A172 (cell line): ENCODE measurements around the gene AMPD3. TPM values are rescaled to one million over a fixed set of nuclear protein-coding genes. Genes with fewer than 3 reads are reported as not detected.
A peak's percentile ranks its signal among the peaks of the same experiment; 100 is the strongest.

ENCODE experiments used
- DNase-seq: peaks from one replicate; pipeline ENCODE4 v3.0.0-alpha.2; 2015; ENCODE audit warnings: low spot score
- total RNA-seq: library from RNA; depleted of rRNA; stranded (reverse); fragments of >200 nt; shearing (Covaris generic); gene quantifications from 2 replicates; pipeline ENCODE4 v1.2.3, GENCODE V29; 2014

Gene AMPD3
- total RNA-seq, 1 experiment from 2014 or later: 3.9 TPM

DNA sequence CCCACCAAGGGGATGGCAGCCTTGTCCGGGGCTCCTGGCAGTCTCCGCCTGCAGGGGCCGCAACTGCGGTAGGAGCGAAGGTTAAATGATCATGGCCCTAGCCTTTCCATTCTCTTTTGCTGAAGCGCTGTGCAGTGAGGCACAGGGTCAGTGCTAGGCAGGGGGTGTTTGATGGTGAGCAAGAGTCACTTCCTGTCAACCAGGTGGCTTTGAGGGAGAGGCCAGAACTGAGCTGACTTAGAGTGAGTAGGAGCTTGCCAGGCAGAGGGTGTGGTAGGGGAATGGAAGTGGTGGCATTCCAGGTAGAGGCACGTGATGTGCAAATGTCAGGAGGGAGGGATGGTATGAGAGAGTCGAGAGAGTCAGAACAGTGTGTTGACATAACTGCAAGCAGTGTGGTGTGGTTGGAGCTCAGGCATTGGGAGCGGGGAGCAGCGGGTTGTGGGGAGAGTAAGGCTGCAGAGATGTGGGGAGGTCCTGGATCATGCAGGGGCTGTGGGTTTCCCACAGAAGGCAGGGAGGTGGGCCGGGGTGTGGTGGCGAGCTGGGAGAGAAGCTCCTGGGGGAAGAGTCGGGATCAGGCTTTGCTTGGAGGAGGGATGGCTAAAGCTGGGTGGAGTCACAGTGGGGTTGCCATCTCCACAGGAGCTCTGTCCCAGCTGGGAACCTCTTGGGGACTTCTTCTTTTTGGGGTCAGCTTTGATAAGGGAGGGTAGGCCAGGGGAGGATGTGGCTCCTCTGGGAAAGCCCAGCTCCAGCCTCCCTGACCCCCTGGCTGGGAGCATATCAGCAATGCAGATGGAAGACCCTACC is 33.3 kb downstream of the AMPD3 start:
- DNase-seq: peak; percentile 80

DNA sequence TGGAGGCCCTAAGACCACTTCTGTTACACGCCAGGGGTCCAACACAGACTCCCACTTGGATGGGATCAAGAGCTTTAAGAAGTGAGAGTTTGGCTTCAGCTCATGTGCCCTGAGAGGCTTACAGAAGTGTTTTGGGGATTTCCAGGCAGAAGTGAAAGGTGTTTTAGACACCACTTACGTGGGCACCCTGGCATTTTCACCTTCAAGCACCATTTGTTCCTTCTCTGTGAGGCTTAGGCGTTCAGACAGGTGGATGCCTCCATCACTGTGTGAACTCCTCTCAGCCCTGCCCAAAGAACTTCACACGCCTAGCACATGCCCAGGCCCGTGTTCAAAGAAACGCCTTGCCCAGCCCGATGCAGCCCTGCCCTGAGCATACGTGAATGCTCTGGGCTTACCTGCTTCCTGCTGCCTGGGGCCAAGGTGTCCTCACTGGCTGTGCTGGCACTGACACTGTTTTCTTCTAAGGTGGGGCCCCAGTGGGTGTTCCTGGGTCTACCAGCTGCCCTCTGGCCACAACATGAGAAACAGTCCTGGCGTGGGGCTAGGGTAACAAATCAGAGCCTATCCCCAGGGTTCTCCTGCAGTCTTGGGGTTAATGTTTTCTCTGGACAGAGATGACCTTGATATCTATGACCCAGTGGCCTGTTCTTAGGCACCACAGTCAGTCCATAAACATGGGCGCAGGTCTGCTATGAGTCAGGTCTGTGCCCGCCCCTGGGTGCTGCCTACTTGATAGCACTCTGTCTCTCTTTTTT is 34.0 kb downstream of the AMPD3 start:
- DNase-seq: no peak

DNA sequence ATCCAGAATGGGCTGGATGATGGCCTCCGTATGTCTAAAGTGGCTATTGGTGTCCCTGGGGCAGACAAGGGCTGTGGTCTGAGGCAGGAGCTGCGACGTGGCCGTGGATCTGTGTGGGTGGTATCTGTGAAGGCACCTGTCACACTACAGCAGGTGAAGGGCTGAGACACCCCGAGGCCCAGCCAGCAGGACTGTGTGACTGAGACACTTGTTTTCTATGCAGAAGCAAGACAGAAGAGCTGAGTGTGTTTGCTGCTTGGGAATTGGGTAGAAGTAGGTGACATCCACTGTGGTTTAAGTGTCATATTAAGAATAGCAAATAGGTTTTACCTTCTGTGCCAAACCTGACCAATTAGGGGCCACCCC is 35.0 kb downstream of the AMPD3 start:
- no peak for DNase-seq

DNA sequence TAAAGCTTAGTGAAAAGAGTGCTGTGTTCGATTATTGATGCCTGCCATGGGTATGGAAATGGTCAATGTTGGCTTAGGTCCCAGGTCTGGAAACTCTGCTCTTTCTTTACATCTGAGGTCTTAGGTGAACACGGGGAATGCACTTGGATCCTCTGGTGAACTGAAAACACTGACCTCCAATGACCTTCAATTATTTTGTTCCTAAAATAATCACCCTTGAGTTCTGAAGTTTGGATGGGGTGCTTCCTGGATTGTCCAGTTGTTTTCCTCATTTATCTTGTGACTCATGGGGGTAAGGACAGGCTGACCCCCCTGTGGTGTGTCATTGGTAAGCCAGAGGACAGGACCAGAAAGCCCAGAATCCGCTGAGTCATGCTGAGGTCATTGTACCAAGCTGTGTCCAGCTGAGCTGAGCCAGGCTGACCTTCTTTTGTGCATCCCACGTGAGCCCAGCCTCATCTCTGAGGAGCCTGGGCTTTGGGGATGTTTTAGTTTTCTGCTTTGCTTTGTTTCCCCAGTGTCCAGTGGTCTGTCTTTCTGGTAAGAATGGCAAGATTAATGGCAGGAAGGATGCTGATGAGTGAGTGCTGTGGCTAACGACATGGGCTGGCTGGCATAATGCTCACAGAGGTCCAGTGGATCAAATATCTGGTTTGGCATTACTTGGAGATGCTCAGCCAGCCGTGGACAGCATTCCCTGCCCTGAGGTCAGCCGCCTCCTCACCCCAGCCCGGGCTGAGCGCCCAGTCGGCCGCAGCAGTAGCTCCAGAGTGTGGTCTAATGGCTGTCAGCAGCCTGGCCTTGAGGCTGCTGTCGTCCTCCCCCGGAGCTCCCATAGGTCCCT is 35.6 kb downstream of the AMPD3 start:
- peak; percentile 99 for DNase-seq

DNA sequence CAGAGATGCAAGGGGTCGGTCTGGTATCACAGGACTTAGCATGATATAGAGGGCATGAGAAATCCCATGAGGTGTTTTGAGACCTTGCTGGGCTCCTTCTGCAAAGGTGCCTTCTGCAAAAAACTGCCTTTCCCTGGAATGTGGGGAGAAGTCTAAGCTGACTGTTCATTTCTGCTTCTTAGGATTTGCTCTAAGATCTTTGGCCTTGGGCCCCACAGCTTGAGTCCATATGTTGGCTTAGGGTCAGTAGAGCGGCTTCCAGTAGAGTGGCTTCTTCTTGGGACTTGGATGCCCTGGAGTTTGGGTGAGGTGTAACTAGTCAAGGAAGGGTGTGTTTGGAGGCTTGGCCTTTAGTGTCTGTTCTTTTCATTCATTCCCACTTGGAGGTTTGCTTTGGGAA is 37.0 kb downstream of the AMPD3 start:
- no peak for DNase-seq

DNA sequence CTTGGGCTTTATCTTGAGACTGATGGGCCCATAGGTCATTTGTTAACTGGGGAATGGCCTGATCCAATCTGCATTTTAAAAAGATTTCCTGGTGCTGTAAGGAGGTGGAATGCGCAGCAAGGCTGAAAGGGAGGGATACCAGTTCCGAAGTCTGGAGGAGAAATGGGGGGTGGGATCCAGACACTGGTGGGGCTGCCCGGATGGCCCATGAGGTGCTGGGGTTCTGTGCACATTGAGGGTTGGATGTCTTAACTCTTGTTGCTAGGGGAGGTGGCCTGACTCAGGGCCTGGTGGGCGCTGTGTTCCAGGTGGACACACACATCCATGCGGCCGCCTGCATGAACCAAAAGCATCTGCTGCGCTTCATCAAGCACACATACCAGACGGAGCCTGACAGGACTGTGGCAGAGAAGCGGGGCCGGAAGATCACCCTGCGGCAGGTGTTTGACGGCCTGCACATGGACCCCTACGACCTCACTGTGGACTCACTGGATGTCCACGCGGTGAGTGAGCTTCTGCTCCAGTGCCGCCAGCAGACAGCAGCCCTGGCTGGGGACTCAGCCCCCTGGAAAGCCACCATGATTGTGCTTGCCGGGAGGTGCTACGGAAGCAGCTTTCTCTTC is 38.1 kb downstream of the AMPD3 start:
- no peak for DNase-seq

DNA sequence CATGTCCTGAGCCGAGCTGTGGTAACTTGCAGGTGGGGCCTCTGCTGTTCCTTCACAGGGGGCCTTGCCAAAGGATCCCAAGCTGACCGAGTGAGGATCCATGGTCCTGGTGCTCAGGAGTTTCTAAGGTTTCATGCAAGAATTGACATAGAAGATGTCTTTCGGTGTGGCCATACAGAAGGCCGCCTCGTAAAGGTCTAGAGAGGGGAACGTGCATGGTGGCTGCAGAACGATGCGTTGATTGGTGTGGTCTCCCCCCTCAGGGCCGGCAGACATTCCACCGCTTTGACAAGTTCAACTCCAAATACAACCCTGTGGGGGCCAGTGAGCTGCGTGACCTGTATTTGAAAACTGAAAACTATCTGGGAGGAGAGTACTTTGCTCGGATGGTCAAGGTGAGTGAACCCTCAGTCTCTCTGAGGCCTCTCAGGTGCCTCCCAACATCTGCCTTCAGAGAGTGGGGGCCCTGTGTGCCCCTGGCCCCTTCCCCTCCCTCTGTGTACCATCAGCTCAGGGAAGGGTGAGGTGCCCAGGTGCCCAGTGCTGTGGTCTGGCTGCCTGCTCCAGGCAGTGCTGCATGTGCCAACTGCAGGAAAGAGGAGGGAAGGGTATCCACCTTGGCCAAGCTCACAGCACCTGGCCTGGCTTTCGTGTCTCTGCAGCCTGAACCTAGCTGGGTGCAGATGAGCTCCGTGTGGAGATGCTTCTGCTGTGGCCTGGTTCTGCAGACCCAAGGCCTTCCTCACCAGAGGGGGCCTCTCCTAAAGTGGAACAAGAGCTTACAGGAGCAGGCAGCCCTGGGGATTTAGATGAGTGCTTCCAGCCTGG is 39.8 kb downstream of the AMPD3 start:
- no peak for DNase-seq

DNA sequence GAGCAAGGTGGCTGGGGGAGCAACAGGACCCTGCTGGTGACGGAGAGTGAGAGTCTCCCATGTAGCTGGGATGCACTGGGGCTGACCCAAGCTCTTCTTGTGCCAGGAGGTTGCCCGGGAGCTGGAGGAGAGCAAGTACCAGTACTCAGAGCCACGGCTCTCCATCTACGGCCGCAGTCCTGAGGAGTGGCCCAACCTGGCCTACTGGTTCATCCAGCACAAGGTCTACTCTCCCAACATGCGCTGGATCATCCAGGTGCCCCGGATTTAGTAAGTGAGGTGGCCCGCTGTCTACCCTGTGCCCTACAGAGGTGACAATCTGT is 40.4 kb downstream of the AMPD3 start:
- DNase-seq: no peak

DNA sequence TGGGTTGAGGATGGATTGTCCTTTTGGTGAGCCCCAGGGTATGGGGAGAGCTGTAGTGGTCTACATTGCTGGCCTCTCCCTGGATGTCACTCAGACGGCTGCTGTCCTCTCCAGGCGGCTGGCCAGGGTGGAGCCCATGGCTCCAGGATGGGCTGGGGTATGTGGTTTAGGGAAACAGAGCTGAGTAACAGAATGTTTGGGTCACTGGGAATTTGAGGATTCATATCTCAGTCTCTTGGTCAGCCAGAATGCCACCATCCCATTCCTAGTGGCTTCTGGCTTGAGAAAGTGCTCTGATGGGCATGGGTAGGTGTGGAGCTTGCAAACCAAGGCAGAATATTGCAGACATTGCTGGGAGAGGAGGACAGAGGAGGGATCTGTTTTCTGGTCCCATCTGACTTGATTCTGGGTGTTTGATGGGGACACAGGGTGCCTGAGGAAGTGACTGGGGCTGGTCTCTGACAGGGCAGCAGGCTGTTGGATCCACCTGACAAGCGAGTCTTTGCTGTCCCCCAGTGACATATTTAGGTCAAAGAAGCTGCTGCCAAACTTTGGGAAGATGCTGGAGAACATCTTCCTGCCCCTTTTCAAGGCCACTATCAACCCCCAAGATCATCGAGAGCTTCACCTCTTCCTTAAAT is 41.4 kb downstream of the AMPD3 start:
- DNase-seq: no peak

DNA sequence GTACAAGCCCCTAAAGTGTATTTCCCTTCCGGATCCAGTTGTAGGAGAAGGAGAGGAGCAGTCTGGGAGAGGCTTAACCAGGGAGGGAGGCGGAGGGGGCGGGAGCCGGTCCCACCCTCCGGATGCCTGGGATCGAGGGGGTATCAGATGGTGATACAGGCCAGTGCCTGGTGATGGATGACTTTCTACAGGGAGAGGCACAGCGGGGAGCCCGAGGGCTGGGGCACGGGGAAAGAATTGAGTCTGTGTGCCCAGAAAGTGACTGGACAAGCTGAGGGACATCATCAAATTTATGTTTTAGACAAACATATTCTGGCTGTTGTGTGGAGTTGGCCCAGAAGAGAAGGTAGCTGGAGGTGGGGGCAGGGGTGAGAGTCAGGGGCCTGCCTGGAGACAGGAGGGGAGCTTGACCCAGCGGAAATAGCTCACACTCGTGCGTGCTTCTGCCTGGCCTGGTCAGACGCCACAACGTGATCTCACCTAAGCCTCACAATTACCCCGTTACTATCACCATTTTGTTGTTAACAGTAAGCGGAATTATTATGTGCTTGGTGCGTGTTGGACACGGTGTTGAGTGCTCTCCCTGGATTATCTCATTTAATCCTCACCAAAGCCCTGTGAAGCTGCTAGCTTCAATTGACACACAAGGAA is 42.4 kb downstream of the AMPD3 start:
- no peak for DNase-seq

DNA sequence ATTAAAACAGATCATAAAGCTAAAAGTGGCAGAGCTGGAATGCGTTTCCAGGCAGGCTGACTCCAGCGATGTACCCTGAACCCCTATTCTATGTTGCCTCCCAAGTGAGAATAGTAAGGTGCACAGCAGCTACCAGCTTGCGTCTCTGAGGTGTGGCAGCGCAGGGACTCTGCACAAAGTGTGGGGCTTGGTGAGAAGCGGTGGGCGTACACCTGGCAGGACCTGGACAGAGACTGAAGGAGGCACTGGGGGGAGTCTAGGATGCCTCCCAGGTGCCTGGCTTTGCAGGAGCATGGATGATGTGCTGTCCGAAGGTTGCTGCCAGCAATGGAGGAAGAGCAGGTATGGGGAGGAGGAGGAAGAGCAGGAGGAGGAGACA is 42.9 kb downstream of the AMPD3 start:
- no peak for DNase-seq

DNA sequence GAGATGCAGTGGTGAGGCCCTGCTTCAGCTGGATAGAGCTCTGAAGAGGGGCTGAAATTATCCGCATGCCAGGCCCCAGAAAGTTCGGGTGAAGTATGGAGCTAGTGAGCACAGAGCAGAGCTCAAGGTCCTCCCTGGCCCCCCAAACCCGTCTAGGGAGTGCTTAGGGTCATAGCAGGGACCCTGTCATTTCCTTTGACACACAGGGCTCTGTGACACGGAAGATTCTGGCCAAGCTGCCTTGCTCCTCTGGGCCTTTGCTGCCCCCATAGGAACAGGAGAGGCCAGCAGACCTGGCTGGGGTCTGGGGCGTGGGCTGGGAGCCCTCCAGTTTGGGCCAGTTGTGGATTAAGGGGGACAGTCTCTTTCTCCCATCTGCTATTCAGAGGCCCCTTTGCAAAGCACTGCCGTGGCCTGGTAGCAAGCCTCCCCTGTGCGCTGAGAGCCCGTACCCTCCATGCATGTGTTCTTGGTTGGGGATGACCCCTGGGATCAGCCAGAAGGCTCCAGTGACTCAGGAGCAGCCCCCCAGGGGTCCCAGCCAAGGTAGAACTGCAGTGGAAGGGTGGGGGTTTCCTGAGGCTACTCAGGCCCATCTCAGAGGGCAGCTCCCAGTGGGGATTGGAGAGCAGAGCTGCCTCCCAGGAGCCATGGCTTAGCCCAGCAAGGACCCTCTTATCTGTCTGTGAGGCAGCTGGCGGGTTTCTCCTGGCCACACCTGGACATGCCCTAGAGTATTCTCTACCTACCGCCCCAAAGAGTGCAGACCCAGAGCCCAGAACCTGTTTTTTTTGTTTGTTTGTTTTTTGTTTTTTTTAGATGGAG is 43.6 kb downstream of the AMPD3 start:
- no peak for DNase-seq

DNA sequence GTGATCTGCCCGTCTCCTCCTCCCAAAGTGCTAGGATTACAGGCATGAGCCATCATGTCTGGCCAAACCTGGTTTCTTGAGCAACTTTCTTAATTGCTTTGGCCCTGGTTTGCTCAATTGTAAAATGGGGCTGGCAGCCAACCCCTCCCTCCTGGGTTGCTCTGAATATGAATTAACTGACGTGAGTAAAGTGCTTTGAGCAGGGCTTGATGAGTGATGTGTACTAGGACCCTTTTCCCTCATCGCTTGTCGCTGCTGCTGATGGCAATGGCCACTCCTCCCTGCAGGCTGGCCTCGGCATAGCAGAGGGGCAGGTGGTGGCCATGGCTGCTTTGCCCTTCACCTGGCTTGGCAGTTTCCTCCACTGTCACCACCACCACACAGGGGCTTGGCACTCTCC is 44.4 kb downstream of the AMPD3 start:
- DNase-seq: no peak

DNA sequence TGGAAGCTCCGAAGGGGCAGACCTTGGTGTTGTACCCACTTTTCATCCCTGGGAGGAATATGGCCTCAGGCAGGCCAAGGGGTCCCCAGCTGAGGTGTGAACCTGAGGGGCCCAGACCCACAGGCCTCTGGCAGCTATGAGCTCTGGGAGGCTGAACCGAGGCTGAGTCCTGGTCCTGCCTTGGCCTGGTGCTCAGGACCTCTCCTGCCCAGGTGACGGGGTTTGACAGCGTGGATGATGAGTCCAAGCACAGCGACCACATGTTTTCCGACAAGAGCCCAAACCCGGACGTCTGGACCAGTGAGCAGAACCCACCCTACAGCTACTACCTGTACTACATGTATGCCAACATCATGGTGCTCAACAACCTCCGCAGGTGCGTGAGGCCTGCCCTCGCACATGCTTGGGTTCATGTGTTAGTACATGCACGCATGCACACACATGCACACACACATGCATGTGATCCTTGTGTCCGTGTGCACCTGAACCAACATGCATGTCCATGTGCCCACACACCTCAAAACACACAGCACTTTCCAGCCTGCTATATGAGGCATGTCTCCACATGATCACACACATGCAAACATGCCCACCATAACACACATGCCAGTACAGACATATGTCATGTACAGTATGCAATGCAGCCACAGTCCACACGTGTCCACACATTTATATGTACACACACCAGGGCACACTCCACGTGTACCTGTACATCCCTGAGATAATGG is 45.0 kb downstream of the AMPD3 start:
- no peak for DNase-seq

DNA sequence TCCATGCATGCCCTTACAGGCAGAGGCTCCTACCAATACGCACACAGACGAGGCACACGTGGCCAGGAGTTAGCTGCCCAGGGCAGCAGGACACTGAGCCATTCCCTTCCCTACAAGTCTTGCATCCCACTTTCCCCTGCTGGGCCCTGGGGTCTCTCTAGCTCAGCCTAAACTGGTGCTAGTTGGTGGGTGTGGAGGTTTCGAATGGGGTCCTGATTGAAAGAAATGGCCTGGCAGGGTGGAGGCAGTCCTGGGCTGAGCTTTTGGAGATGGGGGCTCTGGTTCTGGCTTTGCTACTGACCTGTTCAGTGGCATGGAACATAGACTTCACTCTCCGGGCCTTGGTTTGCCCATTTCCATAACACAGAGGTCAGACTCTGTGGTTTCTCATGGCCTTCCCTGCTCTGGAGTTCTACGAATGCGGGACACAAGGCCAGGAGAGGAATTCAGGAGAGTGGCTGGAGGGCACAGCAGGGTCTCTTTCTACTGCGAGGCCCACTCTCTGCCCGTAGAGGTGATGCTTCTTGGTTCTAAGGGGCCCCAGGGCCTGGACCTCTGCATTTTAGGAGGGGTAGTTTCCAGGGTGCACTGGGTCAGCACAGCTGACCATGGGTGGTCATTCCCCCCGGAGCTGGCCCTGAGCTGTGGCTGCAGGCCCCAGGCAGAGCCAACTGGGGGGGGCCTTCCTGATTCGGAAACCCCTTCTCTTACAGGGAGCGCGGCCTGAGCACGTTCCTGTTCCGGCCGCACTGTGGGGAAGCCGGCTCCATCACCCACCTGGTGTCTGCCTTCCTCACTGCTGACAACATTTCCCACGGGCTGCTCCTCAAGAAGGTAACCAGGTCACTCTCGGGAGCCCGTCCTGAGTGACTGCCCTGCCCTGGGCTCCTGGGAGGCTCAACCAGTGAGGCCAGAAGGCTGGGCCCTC is 46.0 kb downstream of the AMPD3 start:
- DNase-seq: no peak

DNA sequence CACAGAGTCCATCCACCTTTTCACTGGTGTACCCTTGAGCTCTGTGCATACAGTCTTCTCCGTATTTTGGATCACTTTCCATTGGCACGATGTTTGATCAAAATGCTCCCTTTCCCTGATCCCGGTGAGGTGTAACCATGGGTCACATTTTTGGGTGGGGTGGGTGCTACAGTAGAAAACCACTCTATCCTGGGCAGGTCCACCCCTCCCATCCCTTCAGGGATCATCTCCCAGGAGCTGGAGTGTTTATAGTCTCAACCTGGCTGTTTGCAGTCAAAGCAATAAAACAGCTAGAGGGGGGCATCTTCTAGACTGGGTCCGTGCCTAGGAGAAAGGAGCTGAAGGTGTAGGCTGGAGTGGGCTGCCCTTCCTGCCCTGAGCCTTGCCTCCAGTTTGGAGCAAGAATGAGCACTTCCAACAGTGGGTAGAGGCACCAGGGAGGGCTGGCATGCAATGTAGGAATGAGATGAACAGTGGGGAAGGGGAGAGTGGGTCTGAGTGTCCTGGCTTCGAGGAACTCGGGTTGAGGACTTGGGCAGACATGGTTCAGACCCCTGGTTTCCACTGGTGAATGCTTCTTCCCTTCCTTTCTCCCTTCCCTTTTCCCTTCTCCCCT is 47.1 kb downstream of the AMPD3 start:
- no peak for DNase-seq

DNA sequence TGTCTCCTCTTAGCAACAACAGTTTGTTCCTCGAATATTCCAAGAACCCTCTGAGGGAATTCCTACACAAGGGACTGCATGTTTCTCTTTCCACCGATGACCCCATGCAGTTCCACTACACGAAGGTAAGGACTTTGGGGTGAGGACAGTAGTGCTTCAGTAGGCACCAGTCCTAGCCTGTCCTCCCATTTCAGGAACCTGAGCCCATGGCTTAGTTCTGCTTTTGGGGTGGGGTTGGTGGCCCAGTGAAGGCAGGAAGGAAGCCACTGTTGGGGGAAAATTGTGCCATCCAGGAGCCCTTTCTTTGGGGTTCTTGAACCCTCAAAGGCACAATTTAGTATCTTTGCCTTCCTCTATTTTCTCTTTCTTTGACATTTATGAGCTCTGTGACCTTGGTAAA is 47.7 kb downstream of the AMPD3 start:
- DNase-seq: no peak
